ENCODE results near the gene CHI3L1.

The CHI3L1 gene

DNA sequence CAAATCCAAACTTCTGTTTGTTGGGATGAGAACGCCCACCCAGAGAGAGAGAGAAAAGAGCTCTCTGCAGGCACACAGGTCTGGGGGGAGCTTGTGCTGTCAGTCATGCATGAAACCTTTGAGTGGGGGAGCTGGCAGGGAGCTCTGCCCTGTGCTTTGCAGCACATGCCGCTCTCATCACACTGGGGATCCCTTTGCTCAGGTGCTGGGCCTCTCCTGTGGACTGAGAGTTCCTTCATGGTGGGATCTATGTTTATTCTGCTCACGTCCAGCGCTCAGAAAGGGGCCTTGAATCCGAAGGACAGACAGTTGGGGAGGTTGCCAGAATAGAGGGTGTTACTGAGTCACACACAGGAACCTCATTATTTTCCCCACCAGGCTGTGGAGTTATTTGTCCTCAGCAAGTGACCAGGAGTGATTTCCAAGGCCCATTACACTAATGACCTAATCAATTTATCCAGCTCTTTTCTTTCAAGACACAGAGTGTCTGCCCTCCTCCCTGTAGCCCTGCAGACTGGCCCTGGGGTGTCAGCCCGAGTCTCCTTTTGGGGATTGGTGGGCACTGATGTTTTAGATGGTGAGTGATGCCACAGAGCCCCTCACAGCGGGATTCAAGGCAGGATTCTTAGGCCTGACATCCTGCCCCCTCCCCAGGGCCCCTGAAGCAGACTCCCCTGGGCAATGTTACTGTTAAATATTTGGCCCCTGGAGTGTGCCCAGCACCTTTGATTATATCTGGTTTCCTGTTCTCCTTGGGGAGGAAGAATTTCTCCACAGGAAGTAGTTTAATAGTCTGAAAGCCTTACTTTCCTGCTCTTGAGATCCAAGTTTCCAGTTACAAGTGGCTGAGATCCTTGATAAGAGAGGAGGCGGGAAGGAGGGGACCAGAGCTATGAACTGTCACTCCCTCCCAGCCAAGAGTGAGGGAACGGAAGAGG lies 33.2 kb downstream of the CHI3L1 start:
- no peak for DNase-seq (ENCODE audit: extremely low read depth in 1 of 2, low read depth in 1 of 2)

DNA sequence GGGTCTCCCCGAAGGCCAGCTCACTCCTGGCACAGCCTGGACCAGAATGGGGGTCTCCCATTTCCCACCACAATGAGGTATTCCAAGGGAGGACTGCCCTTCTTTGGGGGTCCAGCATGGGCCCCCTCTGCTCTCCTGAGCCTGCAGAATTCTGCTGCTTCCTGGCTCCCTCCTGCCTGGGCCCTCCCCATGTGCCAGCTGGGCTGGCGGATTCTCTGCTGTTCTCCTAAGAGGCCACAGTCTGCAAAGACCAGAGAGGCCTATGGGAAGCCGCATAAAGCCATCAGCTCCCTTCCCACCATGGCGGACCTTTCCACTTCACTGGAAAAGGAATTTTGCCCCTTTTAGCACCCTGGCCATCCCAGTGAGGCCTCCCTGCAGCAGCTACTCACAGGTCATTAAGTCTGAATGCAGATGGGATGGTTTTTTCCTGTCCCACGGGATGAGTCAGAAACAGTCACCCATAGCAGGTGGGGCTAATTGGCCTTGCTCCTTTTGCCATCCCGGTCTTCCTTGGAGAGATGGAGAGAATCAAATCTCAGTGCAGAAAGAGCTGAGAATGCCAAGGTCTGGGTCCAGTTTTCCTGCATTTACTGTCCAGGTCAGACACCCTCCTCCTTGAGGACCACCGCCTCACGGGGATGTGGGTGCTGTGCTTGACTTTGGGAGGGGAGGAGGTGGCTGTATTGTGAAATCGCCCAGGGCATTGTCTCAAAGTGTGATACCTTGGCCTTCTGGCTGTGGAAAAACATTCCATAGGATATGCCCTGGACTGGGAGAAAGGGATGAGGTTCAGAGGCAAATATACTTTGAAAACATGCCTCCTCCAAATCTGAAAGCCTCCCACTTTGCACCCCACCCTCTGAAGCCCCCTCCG lies 34.1 kb downstream of the CHI3L1 start:
- DNase-seq (ENCODE audit: extremely low read depth in 1 of 2, low read depth in 1 of 2): no peak

DNA sequence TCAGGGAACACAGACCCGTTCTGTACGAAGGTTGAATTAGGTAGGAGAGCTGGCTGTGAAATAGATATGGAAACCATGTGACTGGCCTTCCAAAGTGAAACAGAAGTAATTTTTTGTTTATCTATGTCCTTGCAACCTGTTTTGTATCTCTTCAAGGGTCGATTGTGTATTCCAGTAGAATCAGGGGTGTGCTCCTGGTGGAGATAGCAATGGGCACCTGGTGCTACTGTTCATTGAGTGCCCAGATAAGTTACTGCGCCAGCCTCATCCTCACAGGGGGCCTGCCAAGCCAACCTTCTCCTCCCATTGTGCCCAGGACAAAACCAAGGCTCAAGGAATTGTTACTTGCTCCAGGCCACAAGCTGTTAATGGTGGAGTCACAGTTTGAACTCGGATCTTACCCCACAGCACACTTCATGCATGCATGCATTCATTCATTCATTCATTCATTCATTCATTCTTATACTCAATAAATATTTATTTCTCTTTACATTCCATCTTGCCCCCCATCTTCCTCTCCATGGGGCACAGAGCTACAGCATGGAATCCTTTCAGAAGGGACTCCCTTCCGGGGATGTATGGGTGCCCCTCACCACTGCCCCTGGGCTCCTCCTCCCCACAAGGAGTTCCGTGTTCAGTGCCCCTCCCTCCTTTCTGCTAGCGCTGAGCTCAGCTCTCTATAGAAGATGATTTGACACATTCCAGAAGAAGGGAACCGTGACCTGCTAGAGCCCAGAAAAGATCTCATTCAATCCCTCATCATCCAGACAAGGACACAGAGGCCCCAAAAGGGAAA lies 34.9 kb downstream of the CHI3L1 start:
- no peak for DNase-seq (ENCODE audit: extremely low read depth in 1 of 2, low read depth in 1 of 2)

DNA sequence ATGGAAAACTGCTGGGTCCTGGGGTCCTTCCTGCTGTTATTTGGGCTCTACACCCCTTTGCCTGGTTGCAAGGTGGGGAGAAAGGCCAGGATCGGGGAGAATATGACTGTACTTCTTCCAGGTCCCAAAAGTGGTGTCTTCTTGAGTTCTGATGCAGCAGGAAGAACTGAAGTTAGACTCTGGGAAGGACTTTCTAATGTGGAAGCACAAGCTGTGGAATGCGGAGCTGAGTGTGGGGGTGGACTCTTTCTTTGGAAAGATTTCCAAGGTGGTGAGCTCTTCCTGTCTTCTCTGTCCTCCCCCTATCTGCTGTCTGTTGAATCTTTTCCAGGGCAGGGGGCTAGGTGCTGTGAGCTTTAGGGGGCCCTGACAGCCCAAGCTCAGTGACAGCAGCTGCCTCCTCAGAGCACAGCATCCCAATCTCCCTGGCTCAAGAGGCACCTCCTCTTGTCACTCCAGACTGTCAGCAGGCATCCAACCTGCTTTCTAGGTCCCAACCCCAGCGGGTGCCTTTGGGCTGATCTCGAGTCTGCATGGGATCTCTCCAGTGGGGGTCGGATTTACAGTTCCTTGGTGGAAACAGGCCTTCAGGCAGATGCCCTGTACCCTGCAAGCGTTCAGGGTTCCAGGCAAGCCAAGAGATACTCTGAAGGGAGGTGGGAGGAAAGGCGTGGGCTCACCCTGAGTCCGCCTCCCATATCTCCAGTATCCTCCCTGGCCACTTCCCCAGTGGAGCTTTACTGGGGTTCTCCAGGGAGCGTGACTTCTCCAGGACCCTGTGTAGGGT lies 35.8 kb downstream of the CHI3L1 start:
- DNase-seq (ENCODE audit: extremely low read depth in 1 of 2, low read depth in 1 of 2): no peak

DNA sequence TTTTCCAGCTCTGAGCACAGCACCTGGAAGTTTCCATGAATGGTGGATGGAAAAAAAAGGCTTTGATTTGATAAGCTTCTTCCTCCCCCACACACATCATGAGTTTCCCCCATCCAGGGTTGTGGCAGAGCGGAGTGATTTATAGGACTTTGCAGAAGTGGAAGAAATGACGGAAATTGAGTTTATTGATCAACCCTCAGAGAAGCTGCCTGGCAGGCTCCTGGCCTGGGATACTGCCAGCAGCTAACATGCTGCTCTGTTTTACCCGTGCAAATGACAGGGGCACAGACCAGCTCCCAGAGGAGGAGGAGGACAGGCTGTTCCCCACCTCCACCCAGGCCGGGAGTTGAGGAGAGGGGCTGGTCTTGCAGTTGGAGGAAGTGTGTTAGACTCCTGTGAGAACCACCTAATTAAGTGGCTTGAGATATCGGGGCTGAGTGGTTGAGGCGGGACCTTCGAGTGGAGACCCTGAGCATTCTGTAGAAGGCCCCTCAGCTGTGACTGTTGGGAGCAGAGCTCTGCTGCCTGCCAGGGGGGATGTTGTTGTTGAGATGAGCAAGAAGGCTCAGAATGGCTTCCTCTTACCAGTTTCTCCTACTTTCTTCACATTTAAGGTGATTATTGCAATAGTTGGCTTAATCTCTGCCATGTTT lies 37.2 kb downstream of the CHI3L1 start:
- DNase-seq (ENCODE audit: extremely low read depth in 1 of 2, low read depth in 1 of 2): no peak

DNA sequence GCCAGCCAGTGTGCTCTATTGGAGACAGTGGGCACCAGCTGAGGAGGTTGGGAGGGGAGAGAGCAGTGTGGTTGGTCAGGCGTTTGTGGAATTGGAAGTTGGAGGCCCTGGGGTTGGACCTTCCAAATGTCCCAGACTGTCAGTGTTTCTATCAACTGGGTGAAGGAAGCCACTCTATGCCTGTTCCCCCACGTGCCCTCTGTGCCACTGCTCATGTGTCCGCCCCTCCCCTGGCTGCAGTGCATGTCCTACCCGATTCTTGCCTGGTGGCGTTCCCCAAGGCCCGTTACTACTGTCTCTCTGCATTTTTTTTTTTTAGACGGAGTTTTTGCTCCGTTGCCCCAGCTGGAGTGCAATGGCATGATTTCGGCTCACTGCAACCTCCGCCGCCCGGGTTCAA lies 37.9 kb downstream of the CHI3L1 start:
- no peak for DNase-seq (ENCODE audit: extremely low read depth in 1 of 2, low read depth in 1 of 2)

DNA sequence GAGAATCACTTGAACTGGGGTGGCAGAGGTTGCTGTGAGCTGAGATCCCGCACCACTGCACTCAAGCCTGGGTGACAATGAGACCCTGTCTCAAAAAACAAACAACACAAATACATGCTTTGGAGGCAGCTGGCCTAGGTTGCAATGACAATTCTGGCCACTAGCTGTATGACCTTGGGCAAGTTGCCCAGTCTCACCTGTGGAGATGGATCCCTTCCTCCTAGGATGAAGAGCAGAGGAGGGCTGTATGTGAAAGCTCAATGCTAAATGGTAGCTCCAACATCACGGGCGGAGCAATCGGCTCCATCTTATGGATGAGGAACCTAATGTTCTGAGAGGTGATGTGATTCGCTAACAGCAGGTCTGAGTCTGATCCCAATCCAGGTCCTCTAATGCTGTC lies 38.4 kb downstream of the CHI3L1 start:
- no peak for DNase-seq (ENCODE audit: extremely low read depth in 1 of 2, low read depth in 1 of 2)

DNA sequence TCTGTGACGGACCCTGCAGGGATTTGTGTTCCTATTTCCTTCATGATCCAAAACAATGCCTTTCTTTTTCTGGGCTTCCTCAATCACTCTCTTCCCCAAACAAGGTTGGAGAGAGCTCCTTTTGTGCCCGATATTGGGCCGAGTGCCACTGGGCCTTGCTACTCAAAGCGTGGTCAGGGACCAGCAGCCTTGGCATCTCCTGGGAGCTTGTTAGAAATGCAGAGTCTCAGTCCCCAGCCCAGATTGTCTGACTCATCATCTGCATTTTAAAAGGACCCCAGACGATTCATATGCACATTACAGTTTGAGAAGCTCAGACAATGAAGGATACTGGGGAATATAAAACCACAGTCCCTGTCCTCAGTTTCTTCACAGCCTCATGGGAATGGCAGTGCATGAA lies 39.1 kb downstream of the CHI3L1 start:
- no peak for DNase-seq (ENCODE audit: extremely low read depth in 1 of 2, low read depth in 1 of 2)

DNA sequence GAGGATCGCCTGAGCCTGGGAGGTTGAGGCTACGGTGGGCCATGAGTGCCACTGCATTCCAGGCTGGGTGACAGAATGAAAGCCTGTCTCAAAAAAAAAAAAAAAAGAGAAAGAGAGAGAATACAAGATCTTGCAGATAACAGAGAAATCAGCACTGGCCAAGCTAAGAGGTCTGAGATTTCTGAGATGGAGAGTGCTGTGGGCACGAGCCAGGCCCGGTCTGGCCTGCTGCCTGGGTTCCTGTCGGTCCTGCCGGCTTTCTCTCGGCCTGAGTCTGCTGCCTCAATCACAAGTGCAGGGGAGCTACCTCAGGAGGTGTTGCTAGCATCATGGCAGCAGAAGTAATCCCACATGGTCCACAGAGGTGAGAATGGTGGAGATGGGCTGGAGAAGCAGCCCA lies 40.0 kb downstream of the CHI3L1 start:
- no peak for DNase-seq (ENCODE audit: extremely low read depth in 1 of 2, low read depth in 1 of 2)

DNA sequence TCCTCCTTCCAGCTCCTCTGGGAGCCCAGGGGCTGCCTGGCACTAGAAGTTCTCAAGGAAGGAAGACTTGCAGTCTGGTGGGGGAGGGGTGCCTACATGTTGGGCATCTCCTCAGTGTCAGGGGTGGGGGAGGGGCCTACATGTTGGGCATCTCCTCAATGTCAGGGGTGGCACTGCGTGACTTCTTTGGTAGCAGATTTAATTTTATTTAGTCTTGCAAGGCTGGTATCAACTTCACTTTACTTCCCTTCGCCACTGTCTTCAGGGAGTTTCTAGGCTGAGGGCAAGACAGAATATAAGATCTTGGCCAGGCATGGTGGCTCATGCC lies 40.5 kb downstream of the CHI3L1 start:
- DNase-seq (ENCODE audit: extremely low read depth in 1 of 2, low read depth in 1 of 2): no peak

DNA sequence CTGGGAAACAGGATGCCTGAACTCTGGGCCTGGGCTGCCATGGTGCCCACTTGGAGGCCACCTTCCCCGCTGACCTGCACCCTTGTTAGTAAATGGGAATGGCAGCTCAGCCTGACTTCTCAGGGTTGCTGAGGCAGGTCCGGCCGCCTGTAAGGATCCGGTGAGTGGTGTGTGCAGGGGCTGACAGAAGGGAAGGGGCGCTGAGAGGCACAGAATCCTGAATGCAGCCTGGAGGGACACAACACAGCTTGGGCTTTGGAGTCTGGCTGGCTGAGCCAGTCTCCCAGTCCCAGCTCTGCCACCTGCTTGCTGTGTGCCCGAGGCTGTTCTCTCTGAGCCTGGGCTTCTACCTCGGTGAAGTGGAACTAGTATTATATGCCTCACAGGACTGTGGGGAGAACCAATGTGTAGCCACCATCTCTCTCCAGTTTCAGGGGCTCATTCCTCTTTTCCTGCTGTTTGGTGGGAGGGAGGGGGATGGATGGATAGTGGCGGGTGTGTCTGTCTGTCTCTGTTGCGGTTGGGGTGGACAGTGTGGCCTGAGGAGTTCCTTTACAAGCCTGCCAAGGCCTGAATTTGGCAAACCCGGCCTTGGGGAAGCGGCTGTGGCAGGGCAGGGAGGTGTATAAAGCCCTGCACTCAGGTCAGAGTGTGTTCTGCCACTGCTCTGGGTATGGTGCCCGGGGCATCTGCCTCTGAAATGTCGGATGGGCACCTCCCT lies 41.0 kb downstream of the CHI3L1 start:
- no peak for DNase-seq (ENCODE audit: extremely low read depth in 1 of 2, low read depth in 1 of 2)

DNA sequence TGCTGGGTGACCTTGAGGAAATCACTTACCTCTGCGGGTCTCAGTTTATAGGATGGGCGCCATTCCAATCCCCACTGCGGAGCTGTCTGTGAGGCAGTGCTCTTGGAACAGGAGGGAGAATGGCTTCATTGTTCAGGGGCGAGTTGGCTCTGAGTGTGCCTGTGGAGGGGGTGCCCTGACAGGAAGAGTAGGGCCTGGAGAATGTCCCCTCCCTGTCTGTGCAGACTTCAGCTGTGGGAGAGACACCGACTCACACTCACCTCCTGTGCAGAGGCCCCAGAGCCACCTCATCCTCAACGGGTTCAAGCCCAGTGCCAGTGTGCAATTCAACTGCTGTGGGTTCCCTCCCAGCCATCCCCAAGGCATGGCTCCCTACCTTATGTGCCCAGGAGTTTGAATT lies 41.8 kb downstream of the CHI3L1 start:
- DNase-seq (ENCODE audit: extremely low read depth in 1 of 2, low read depth in 1 of 2): no peak

DNA sequence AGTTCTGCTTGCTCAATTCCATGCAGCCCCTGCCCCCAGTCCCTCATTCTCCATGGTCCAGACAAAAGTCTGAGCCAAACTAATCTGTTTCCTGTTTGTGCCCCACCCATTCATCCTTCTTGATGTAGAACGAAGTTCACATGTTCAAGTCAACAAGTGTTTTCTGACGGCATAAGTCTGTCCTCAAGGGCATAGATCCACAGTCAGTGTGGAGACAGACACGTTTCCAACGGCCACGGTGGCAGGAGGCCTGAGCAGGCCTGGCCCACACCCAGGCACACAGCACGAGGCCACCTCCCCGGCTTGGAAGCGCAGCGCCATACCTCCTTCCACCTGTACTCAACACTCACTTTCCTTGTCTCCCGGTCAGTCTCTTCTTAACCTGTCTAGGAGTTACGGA lies 42.9 kb downstream of the CHI3L1 start:
- DNase-seq (ENCODE audit: extremely low read depth in 1 of 2, low read depth in 1 of 2): no peak

DNA sequence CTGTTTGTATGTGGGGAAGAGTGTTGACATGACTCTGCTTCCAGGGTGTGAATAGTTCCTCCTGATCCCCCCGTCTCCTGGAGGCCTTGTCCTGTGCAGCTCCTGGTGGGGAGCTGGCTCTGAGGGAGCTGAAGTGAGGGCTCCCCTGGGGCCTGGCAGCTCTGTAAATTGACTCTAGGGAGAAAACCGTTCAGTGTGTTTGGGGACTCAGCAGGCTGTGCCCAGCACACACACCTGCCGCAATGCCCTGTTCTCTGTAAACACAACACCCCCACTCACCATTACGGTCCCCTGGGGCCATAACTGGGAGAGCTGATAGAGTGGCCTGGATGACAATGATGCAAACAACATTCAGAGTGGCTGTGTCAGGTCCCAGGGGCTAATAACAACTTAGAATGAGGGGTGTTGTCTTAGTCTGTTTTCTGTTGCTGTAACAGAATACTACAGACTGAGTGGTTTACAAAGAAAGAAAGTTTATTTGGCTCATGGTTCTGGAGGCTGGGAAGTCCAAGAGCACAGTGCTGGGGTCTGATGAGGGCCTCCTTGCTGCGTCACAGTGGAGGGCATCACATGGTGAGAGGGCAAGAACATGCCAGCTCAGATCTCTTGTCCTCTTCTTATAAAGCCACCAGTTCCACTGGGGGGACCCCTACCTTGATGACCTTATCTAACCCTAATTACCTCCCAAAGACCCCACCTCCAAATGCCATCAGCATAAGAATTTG lies 43.7 kb downstream of the CHI3L1 start:
- no peak for DNase-seq (ENCODE audit: extremely low read depth in 1 of 2, low read depth in 1 of 2)

DNA sequence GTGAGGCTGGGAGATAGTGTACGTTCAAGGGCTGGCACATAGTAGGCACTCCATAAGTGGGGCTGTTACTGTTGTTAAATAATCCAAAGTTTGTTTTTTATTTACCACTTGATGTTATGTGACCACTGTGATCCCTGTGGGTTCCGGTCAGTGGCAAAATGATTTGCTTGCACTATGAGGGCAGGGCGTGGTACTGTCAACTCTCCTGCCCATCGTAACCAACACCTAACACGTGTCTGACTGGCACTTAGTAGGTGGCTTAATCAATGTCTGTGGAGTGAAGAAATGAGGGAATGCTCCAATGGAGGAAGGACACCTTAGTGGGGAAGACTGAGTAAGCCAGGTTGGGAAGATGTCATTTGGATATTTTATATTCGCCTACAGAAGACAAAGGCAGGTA lies 44.4 kb downstream of the CHI3L1 start:
- DNase-seq (ENCODE audit: extremely low read depth in 1 of 2, low read depth in 1 of 2): no peak

DNA sequence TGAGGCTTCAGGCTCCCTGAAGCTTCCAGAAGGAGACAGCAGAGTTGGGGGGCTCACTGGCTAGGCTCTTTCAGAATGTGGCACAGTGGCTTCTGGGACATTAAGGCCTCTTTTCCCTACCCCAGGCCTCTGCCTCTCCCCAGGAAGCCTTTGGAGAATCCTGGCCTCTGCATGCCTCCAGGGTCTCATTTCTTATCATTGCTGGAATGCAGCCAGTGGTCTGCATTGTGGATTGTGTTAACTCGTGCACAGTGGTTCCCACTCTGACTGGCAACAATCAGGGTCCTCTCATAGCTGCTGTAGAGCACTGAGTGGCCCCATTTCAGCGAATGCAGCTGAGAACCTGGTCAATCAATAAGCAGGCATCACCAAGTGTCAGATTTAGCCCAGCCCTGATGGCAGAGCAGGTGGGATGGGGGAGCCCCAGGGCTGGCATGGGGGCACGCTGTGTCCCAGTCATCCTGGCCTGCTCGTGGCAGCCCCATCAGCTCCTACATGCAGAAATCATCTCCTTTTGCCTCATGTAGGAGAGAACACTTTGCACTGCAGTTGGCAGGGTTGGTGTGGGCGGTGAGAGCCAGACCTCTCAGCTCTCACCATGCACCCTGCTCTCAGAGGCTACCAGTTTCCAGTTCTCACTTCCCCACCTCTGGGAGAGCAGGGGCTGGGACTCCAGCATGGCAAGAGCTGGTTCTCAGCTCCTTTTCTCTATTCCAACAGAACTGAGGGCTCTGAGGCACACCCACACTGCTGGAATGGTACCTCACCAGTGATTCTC lies 45.6 kb downstream of the CHI3L1 start:
- DNase-seq (ENCODE audit: extremely low read depth in 1 of 2, low read depth in 1 of 2): no peak

DNA sequence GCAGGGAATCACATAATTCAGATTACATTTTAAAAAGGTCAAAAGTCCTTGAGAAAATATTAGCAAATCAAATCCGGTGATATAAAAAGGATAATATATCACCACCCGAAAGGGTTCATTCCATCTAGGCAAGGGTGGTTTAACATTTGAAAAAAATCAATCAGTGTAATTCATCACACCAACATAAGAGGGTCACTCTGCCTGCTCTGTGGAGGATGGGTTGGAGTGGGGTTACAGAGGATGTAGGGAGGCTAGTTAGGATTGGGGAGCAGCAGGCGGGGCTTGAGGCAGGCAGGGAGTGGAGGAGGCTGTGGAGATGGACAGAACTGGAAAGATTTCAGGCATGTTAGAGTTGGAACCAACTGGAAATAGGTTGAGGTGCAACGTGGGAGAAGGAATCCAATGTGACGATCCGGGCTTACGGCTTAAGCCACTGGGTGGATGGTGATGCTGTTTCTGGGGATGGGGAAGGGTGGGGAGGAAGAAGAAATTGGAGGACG lies 46.5 kb downstream of the CHI3L1 start:
- no peak for DNase-seq (ENCODE audit: extremely low read depth in 1 of 2, low read depth in 1 of 2)

DNA sequence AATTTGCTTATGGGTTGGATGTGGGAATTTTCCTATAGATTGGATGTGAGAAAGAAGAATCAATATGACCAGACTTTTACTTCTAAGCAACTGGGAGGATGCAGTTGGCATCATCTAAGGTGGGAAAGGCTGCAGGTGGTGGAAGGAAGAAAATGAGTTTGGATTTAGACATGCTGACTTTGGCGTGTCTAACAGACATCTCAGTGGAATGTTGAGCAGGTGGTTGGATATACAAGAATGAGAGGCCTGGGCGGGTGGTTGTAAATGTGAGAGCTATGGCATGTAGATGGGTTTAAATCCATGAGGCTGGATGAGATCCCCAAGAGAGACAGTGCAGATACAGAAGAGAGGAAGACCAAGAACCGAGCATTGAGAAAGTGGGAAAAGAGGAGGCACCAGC lies 48.4 kb downstream of the CHI3L1 start:
- no peak for DNase-seq (ENCODE audit: extremely low read depth in 1 of 2, low read depth in 1 of 2)
